RKO (cell line): Measurements from ENCODE around the gene RBBP8NL.
"Not testable (repeated sequence)": the region's sequence is repeated elsewhere in the genome, so short reads cannot be mapped to it uniquely, and the experiment has no call there.

ENCODE experiments used
- DNase-seq: peaks from one replicate; pipeline ENCODE4 v3.0.0-alpha.2; 2016; ENCODE audit warnings: low spot score

Gene RBBP8NL

DNA sequence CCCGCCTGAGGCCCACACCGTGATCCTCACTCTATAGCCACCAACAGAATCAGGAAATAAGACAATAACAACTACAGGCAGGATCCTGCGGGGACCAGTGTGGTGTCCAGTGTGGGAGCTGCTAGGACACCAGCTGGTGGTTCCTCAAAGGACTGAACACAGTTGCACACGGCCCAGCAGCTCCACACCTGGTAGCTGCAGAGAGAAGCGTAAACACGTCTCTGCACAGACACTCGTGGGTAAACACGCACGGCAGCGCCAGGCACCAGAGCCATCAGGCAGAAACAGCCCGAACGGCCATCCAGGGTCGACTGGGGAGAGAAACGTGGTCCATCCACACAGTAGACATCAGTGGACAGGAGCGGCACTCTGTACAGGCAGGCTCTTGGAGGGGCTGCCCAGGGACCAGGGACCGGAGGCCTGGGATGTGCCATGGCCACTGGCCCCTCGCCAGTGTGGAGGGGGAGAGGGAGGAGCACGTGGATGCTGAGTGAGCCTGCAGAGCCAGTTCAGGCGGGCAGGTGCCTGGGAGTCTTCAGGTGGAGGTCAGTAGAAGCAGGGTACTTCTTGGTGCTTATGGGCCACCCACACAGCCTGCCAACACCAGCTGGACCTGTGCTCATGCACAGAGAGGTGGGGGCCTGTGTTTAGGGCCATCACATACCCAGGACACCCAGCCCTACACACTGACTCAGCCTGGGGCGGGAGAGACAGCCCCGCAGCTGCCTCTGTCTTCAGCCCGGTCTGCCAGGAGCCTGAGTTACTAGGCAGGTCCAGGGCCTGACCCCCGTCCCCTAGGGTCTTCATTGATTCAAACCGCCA lies 52.8 kb downstream of the RBBP8NL start:
- DNase-seq, result no peak

DNA sequence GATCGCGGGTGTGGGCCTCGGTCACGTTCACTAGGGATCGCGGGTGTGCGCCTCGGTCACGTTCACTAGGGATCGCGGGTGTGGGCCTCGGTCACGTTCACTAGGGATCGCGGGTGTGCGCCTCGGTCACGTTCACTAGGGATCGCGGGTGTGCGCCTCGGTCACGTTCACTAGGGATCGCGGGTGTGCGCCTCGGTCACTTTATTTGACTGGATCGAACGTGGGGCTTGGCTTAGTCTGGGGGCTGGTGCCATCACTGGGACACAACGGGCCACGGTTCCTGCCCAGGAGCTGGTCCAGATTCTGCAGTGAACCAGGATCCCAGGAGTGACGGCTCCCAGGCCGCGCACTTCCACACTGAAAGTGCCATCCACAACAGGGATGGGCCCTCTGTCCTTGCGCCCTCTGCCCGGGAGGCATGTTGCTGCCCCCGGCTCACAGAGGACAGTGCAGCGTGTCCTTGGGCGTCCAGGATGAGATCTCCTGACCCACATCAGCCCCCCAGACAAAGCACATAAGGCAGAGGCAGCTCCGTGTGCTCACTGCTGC lies 53.6 kb downstream of the RBBP8NL start:
- not testable (repeated sequence) for DNase-seq

DNA sequence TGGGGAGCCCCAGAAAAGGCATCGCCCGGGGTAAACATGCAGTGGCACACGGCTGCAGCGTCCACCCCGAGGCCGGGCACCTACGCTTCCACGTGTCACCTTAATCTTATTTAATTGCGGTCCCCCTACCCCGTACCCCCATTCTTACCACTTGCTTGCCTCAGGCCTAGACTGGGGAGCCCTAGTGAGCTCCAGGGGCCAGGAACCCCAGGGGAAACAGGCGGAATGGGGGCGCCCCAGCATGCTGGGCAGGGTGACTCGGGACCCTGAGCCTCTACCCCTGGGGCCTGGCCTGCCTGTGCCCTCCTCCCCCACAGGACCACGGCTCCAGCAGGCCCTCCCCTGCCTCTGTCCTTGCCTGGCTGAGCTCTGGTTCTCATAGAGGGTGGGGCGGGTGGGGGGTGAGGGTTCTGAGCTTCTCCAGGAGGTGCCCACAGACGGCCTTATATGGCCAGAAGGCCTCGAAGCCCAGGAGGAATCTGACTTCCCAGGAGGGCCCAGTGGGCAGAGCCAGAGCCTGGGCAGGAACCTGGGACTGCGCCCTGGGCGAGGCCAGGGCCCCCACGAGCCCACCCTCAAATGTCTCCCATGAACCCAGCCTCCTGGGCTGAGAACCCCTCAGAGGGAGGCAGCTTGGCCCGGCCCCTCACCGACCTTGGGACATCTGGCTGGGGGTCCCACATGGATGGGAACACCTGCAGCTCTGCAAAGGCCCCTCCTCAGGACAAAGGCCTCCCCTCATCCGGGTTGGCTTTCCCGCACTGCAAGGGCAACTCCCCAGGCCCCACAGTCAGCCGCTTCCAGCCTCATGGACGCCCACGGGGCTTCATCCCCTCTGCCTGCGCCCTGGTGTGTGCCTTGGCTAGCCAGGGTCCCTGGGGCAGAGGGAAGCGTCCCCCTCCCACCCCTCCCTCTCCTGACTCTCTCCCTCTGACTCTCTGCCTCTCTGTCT lies 55.0 kb downstream of the RBBP8NL start:
- DNase-seq, result no peak

DNA sequence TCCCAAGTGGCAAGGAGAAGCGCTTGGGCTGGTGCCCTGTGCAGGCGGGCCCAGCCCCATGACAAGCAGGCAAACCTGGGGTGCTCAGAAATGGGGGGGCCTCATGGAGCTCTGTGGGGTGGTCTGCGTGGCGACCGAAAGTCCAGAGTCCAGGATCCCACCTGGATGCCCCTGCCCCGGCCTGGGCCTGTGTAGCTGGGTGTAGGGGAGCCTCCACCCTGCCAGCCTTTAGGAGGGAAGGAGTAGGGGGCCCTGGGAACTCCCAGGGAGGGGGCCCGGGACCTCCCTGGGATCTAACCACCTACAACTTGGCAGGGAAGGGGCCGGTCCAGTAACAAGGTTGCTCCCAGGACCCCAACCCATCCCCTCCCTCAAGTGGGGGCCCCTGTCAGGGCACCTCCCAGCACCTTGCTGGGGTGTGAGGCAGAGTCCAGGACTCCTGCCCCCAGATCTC lies 55.7 kb downstream of the RBBP8NL start:
- no peak for DNase-seq

DNA sequence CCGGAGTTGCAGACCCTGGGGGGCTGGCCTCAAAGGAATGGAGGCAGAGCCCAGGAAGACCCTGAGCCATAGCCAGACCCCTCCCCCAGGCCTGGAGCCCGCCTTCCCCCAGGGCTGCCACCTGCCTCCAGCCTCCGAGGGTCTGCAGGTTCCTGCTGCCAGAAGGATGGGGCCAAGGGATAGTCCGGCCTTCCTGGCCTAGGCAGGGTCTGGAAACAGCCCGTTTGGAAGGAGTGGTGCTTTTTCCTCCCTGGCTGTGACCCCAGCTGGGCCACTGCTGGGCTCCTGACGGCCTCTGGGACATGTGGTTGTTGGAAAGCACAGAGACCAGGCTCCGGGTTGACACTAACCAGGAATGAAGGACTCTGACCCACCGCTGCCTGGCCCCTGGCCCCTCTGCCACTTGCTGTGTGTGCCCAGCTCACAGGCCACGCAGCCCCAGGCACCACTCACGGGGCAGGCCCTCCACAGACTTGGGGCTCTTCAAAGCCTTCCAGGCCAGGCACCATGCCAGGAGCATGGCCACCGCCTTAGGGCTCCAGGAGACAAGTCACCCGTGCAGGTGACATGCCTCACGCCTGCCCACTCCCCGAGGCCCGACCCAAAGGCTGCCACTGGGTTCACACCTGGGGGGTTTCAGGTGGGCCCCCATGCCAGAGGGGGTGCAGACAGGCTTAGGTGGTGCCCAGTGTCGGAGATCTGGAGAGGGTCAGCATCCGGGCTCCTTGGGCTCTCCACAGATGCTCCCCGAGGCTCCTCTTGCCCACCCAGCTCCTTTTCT lies 56.3 kb downstream of the RBBP8NL start:
- DNase-seq, result no peak

DNA sequence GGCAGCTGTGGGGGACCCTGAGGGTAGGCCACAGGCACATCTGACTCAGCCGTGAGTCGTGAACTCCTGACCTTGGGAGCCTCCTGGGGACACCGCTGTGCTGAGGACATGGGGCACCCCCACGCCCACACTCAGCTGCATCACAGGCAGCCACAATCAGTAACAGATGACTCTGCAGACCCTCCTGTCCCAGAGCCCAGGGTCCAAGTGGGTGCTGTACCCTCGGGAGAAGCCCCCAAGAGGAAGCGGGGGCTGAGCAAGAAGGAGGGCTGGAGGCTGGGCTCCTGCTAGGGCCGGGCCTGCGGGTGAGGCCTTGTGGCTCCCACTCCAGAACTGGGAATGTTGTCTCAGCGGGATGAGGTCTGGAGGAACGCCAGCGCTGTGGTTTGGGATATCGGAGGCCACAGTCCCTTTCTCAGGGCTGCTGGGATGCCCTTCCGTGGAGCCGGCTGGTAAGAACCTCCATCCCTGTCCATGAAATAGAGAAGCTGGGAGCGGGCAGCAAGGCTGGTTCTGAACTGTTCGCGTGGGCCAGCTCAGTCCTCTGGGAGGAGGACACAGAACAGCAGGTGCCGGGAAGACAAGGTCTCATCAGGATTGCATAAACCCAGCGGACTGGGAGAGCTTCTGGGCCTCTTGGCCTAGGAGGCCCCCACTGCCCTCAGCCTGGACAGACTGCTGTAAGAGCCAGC lies 57.1 kb downstream of the RBBP8NL start:
- DNase-seq, result peak; percentile 43

DNA sequence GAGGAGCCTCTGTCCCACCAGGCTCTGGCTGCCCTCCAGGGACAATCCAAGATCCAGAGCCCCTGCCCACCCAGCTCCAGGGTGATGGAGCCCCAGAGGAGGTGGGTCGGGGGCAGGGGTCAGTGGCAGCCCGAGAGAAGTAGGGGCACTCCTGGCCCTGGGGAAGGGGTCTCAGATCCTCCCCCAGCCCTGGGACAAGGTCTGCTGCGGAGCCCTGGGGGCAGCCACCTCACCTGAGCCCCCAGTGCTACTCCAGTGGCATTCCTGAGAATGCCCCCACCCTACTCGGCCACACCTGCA lies 57.6 kb downstream of the RBBP8NL start:
- no peak for DNase-seq

DNA sequence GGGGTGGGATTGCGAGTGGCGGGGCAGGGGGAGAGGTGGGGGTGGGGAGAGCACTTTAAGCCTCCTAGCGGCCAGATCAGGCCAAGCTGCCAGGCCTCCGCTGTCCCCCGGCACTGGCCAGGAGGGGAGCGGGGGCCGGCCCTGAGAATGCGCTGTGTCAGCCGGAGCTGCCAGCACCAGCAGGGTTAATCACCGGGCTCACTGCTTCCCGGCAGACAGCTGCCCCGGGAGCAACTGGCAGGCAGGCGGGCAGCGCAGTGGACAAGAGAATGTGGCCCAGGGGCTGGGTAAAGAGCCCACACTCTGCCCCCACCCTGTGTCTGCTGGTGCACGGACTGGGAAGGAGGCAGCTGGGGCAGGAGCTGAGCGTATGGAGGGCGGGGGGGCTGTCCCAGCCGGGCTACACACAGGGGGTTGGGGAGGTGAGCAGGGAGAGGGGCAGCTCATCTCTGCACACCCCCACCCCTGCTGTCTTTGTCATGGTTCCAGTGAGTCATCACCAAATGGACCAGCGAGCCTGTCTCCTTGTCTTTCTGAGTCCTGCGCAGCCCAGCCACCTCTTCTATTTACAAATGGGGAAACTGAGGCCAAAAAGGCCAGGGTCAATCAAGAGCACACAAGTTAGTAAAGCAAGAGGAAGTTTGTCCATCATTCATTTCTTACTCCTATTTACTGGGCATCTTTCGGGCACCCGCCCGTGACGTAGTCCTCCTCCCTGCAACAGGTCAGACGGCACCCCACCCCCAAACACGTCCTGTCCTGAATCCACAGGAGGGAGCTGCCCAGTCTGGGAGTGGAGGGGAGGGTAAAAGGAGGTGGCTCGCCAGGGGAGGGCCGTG lies 58.1 kb downstream of the RBBP8NL start:
- peak; percentile 91 for DNase-seq

DNA sequence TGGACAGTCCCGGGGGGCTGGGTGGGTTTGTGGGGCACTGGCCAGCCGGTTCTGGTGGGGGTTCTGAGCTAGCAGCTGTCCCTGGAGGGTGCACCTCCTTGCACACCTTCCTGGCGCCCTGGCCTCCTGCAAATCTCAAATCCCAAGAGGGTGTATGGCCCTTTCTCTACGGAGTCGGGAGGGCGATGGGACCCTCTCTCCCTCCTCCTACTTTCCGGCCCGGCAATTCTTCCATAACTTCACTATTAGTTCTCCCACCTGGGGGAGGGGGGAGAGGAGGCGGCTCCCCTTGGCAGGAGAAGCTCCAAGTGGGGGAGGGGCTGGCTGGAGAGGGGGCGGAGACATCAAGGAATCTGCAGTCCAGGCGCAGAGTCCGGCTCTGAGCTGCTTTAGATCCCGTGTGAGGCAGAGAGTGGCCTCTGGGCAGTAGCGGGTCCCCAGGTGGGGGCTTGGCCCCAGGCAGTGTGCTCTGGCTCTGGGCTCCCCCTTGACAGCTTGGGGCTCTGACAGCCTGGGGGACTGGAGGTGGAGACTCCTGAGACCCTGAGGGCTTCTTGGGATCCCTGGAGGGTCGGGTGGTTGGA lies 58.9 kb downstream of the RBBP8NL start:
- no peak for DNase-seq

DNA sequence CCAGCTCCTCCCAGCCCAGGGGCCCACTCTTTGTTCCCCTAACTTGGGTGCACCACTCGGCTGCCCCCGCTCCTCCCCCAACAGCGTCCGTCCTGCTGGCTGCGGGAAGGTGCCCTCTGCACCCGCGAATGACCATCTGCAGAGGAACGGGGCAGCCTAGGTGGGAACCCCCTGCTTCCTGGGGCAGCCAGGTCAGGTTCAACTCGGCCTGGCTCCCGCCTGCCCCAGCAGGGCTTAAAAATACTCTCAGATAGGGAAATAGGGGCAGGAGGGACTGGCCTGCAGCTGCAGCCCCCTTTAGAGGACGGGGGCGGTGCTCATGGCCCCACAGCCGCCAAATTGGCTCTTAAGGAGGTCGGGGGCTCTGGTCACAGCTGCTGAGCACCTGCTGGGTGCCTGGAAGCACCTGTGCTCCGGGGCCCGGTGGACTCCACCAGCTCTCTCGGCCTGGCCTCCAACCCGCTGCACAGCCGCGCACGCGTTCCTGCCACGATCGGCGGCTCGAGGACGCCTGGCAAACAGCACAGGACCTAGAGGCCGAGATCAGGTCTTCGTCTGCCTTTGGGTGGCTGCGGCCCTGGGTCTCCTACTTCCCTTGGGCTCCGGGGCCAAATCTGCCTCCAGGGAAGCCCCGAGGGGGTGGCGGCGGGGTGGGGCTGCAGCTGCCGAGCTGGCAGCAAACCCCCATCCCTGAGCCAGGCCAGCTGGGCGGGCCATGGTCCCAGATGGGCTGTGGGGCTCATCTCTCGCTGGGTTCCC lies 59.5 kb downstream of the RBBP8NL start:
- no peak for DNase-seq

DNA sequence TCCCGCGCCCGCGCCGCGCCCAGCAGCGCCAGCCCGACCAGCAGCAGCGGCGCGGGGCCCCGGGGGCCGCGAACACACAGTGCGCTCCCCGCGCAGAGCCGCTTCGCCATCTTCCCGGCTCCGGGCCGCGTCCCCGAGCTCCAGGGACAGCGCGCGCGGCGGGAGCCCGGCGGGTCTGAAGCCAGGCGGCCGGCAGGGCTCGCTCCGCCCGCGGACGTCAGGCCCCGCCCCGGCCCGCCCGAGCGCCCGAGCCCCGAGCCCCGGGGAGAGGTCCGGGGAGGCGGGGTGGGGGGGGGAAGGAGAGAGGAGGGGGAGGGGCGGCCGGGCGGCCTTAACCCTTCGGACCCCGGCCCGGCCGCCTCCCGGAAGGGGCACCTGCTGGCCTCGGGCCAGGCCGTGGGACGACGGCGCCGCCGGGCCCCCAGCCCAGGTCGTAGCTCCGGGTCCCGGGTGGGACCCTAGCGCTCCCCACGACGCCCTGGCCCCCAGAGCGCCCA lies 60.2 kb downstream of the RBBP8NL start, which contains the start of gene LAMA5:
TSS of gene LAMA5 (minus strand) at position 177 of the 497 bp plus-strand sequence. CDS start at position 110, 67 bp downstream.
- DNase-seq, result peak; percentile 56

DNA sequence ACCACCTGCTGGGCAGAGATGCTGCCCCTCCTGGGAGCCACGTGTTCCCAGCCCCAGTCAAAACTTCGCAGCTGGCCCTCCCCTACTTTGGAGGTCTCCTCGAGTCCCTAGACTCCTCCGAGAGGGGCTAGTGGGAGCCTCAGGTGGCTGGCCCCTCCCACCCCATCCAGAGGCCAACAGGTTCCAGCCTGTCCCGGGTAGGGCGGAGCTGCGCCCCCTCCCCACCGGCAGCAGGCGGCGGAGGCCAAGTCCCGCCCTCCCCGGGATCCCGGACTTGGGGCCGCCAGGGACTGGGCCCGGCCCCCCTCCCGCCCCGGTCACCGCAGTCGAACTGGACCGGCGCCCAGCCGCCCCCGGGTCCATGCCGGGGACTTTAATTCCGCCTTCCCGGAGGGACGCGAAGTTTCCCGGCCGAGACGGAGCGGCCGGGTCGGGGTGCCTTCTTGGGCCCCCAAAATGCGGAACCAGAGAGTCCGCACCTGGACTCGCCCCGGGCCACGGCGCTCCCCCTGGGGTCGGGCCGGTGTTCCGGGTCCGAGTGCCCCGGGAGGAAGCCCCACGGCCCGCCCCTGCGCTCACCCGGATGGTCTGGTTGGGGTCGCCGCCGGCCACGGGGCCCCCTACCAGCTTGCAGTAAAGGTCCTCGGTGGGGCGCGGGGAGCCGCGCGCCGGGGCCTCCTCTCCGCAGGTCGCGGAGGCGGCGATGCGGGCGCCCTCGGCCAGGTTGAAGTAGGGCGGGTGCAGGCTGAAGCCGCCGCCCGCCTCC lies 60.8 kb downstream of the RBBP8NL start:
- no peak for DNase-seq

DNA sequence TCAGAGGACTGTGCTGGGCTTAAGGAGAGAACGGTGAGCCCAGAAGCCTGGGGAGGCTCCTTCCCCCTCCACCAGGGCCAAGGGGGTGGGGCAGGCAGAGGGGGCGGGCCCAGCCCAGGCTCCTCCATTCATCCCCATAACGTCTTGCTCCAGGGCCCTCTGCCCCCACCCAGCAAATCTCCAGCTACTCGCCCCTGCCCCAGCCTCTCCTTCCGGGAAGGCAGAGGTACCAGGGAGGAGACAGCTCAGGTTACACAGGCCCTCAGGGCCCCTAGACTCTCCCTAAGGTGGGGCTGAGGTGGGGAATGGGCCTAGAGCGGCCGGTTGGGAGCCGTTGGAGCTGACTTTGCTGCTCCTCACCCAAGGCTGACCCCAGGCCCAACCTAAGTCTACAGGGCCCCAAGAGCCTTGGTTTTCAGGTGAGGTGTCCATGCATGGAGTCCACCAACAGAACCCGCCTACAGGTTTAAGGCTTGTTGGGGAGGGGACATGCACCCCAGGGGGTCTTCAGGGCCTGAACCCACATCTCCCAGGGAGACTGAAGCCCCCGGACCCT lies 61.4 kb downstream of the RBBP8NL start:
- peak; percentile 46 for DNase-seq

DNA sequence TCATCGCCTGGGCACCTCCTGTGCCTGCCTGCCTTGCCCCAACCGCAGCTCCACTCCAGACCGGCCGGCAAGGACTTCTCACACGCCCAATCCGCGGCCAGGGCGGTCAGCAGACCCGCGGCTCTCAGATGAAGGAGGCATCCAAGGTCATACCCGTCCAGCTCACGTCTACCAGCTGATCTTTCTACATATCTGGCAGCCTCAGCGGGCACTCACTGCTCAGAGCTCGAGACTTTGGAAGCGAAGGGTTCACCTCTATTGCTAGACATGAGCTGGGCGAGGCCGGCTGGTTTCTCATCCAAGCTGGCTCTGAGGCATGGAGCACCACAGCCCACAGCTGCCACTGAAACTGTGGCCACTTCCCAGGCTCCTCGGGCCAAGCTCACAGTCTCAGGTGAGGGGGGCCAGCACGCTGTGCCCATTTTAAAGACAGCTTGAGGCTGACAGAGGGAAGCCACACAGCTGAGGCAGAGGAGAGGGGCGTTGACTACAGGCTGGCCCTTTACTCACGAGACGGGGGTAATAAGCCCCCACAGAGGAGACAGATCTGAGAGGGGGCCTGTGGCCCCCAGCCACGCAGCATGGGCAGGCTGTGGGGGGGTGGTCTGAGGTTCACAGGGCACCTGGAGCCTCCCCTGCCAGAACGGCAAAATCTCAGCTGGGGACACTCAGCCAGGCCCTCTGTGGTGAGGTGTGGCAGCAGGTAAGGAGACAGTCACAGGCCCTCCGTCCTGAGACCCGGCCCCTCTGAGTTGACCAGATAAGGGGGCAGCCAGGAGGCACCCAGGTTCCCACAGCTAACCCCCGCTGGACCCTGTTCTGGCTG lies 62.2 kb downstream of the RBBP8NL start:
- DNase-seq, result no peak

DNA sequence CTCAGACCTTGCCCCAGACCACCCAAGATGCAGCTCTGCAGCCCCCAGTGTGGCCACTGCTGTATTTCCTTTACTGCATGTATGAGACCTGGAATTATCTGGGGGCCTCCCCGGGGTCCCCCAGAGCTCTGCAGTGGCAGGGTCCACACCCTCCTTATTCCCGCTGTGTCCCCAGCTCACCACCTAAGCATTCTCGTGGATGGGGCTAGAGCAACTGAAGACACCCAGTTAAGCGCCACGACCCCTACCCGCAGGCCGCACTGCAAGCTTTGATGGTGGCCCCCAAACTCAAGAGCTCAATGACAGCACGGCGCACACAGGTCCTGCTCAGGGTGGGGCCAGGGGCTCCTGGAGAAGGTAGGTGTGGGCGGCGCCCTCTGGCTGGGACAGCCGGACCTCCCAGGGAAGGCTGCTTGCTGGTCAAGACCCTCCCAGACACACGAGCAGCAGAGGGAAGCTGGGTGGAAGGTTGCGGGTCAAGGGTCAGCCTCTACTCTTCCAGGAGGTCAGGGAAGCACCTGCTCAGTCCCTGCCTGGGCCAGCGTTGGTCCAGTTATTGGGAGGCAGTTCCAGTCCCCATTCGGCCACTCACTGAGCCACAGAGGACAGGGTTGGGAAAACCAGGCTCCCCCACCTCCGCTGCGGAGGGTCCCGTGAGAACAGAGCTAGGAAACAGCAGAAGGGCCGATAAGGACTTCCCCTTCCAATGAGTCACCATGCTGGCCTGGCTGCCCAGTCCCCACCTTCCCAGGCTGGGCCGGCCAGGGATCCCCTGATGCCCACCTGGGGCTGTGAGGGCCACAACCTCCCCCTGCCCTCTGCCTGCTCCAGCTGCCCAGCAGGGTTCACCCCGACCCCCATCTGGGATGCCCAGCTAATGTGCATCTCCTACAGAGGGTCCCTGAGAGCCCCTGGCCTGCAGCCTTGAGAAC lies 63.2 kb downstream of the RBBP8NL start:
- no peak for DNase-seq
